Osteoblast (primary cell): ENCODE measurements around the gene FARS2. TPM values are rescaled to one million over a fixed set of nuclear protein-coding genes. Genes with fewer than 3 reads are reported as not detected.

ENCODE experiments used
- DNase-seq: peaks from one replicate; pipeline ENCODE4 v3.0.0; 2011; ENCODE audit warnings: low spot score, mixed read lengths; ENCODE audit not compliant: insufficient read length; ENCODE audit errors: missing footprints
- H2AFZ ChIP-seq: 2 replicates; pipeline ENCODE4 v1.6.0; 2011; ENCODE audit warnings: mild to moderate bottlenecking, low read length
- H3K27ac ChIP-seq: 2 replicates; pipeline ENCODE4 v1.5.1; 2011; ENCODE audit warnings: mild to moderate bottlenecking, low read depth, low read length, moderate library complexity
- H3K27me3 ChIP-seq: 2 replicates; pipeline ENCODE4 v1.6.0; 2012; ENCODE audit warnings: mild to moderate bottlenecking, control low read depth, inconsistent platforms, low read length, moderate library complexity; ENCODE audit not compliant: insufficient read depth
- H3K36me3 ChIP-seq: 2 replicates; pipeline ENCODE4 v1.5.1; 2011; ENCODE audit warnings: mild to moderate bottlenecking, low read length, control low read depth, moderate library complexity; ENCODE audit not compliant: insufficient read depth
- H3K4me1 ChIP-seq: 2 replicates; pipeline ENCODE4 v1.5.1; 2011; ENCODE audit warnings: mild to moderate bottlenecking, low read length, control low read depth, moderate library complexity; ENCODE audit not compliant: insufficient read depth
- H3K4me2 ChIP-seq: 2 replicates; pipeline ENCODE4 v1.6.0; 2011; ENCODE audit warnings: mild to moderate bottlenecking, low read length; ENCODE audit not compliant: insufficient read depth
- H3K4me3 ChIP-seq: fragments of 200-600 bp; sonication (generic); 3 replicates; pipeline ENCODE4 v1.5.1; 2012; ENCODE audit warnings: mild to moderate bottlenecking, low read length, inconsistent platforms; ENCODE audit not compliant: insufficient read depth
- H3K79me2 ChIP-seq: 2 replicates; pipeline ENCODE4 v1.6.0; 2012; ENCODE audit warnings: mild to moderate bottlenecking, low read length, control low read depth, inconsistent platforms; ENCODE audit not compliant: insufficient read depth
- H3K9me3 ChIP-seq: 2 replicates; pipeline ENCODE4 v1.5.1; 2011; ENCODE audit warnings: low read depth, low read length, control low read depth
- H4K20me1 ChIP-seq: 2 replicates; pipeline ENCODE4 v1.6.0; 2012; ENCODE audit warnings: mild to moderate bottlenecking, low read length, control low read depth; ENCODE audit not compliant: insufficient read depth
- total RNA-seq: library from RNA; depleted of rRNA; stranded (reverse); fragments of >200 nt; gene quantifications from 2 replicates; pipeline ENCODE4 v1.2.3, GENCODE V29; 2012
- TF ChIP-seq, protein P1 (sequence below): IDR thresholded peaks from 2 replicates; pipeline ENCODE4 v1.5.1; 2011; ENCODE audit warnings: mild to moderate bottlenecking, low read depth, low read length, moderate library complexity; ENCODE audit errors: extremely low read depth

Gene FARS2
- total RNA-seq, 1 donor: 29.7 TPM

DNA sequence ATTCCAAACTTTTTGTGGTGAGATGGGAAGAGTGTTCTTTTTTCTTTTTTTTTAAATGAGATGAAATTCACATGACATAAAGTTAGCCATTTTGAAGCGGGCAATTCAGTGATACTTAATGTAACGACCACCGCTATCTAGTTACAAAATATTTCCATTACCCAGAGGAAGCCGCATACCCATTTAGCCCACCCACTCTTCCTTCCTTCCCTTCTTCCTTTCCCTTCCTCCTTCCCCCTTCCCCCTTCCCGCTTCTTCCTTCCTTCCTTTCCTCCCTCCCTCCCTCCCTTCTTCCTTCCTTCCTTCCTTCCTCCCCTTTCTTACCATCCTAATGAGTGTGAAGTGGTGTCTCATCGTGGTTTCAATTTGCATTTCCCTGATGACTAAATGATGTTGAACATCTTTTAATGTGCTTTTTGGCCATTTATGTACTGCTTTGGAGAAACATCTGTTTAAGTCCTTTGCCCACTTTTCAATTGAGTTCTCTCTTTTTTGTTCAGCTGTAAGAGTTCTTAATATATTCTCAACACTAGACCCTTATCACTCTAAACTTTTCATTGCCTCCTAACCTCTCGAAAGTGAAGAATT lies 371.1 kb downstream of the FARS2 start:
- Histone ChIP-seq H4K20me1 (no peaks in the 10 kb centered on the region), H3K79me2 (no peaks in the 10 kb centered on the region), H3K27me3 (no peaks in the 10 kb centered on the region), H3K4me2 (no peak overlapping the region), H3K9me3 (no peaks in the 10 kb centered on the region), H3K36me3 (no peaks in the 10 kb centered on the region), H3K4me3 (no peak overlapping the region), H3K27ac (no peak overlapping the region), H2AFZ (no peak overlapping the region), H3K4me1 (no peaks in the 10 kb centered on the region)
- TF ChIP-seq, protein P1, sequence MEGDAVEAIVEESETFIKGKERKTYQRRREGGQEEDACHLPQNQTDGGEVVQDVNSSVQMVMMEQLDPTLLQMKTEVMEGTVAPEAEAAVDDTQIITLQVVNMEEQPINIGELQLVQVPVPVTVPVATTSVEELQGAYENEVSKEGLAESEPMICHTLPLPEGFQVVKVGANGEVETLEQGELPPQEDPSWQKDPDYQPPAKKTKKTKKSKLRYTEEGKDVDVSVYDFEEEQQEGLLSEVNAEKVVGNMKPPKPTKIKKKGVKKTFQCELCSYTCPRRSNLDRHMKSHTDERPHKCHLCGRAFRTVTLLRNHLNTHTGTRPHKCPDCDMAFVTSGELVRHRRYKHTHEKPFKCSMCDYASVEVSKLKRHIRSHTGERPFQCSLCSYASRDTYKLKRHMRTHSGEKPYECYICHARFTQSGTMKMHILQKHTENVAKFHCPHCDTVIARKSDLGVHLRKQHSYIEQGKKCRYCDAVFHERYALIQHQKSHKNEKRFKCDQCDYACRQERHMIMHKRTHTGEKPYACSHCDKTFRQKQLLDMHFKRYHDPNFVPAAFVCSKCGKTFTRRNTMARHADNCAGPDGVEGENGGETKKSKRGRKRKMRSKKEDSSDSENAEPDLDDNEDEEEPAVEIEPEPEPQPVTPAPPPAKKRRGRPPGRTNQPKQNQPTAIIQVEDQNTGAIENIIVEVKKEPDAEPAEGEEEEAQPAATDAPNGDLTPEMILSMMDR: no peak
- no peak for DNase-seq

GRCh38 chr6:5634525-5634924 lies 373.2 kb downstream of the FARS2 start:
- no peaks in the 10 kb centered on the region for H3K27me3 ChIP-seq
- peak; percentile 81 for DNase-seq

GRCh38 chr6:5636210-5637030 lies 375.1 kb downstream of the FARS2 start:
- no peaks in the 10 kb centered on the region for H3K4me1 ChIP-seq
- H3K4me2 ChIP-seq: no peak overlapping the region
- no peaks in the 10 kb centered on the region for H3K79me2 ChIP-seq
- no peaks in the 10 kb centered on the region for H4K20me1 ChIP-seq
- H3K27me3 ChIP-seq: no peaks in the 10 kb centered on the region
- H2AFZ ChIP-seq: no peak overlapping the region
- TF ChIP-seq, protein P1: no peak
- H3K4me3 ChIP-seq: no peak overlapping the region
- no peak for DNase-seq
- H3K9me3 ChIP-seq: peaks cover 5% of the 10 kb centered on the region
- H3K36me3 ChIP-seq: no peaks in the 10 kb centered on the region
- H3K27ac ChIP-seq: no peak overlapping the region

More at GRCh38 chr6:5634525-5634924, 373.2 kb downstream of the FARS2 start:
- no peak overlapping the region for H3K4me2 ChIP-seq
- H3K27ac ChIP-seq: no peak overlapping the region
- H3K4me1 ChIP-seq: no peaks in the 10 kb centered on the region
- H3K4me3 ChIP-seq: no peak overlapping the region
- H3K79me2 ChIP-seq: no peaks in the 10 kb centered on the region
- no peaks in the 10 kb centered on the region for H3K9me3 ChIP-seq
- TF ChIP-seq, protein P1: no peak
- H3K36me3 ChIP-seq: no peaks in the 10 kb centered on the region
- no peaks in the 10 kb centered on the region for H4K20me1 ChIP-seq
- H2AFZ ChIP-seq: no peak overlapping the region

DNA sequence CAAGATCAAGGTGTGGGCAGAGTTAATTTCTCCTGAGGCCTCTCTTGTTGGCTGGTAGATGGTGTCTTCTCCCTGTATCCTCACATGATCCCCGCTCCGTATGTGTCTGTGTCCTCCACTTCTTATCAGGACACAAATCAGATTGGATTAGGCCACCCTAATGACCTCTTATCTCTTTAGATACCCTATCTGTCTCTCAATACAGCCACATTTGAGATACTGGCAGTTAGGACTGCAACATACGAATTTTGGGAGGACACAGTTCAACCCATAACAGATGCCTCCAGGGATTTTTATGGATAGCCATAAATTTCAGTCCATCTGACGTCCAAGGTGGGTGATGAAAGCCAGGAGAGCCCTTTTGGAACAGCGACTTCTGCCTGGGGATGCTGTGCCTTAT lies 376.4 kb downstream of the FARS2 start:
- TF ChIP-seq, protein P1: no peak
- H2AFZ ChIP-seq: no peak overlapping the region
- H3K9me3 ChIP-seq: peaks cover 5% of the 10 kb centered on the region
- no peak overlapping the region for H3K4me2 ChIP-seq
- no peaks in the 10 kb centered on the region for H3K36me3 ChIP-seq
- H3K4me3 ChIP-seq: no peak overlapping the region
- H4K20me1 ChIP-seq: no peaks in the 10 kb centered on the region
- no peak overlapping the region for H3K27ac ChIP-seq
- H3K4me1 ChIP-seq: no peaks in the 10 kb centered on the region
- DNase-seq: no peak
- H3K27me3 ChIP-seq: no peaks in the 10 kb centered on the region
- no peaks in the 10 kb centered on the region for H3K79me2 ChIP-seq
